A549 treated with CORT108297 at 1 μM for 4 hours (cell line): ENCODE data around the gene SPACA6. TPM values are rescaled to one million over a fixed set of nuclear protein-coding genes. Genes with fewer than 3 reads are reported as not detected.

Experiments
- total RNA-seq: library from RNA; stranded (reverse); fragments of 200-300 nt; extraction: Qiagen RNA extraction; gene quantifications from 5 replicates; pipeline ENCODE4 v1.2.3, GENCODE V29; 2022

SPACA6 gene, protein sequence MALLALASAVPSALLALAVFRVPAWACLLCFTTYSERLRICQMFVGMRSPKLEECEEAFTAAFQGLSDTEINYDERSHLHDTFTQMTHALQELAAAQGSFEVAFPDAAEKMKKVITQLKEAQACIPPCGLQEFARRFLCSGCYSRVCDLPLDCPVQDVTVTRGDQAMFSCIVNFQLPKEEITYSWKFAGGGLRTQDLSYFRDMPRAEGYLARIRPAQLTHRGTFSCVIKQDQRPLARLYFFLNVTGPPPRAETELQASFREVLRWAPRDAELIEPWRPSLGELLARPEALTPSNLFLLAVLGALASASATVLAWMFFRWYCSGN
- 12.1 to 19.1 TPM (median 15.9 TPM) in 5 replicates for total RNA-seq

DNA sequence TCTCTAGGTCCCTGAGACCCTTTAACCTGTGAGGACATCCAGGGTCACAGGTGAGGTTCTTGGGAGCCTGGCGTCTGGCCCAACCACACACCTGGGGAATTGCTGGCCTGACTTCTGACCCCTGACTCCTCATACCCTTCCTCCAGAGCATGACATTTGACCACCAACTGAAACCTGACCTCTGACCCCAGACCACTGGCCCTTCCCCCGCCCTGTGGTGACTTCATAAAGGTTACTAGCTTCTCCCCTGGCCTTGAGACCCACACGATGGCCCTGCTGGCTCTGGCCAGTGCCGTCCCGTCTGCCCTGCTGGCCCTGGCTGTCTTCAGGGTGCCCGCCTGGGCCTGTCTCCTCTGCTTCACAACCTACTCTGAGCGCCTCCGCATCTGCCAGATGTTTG, at the start of gene SPACA6:
Gene SPACA6 (plus strand): TSS at position 71 of the 400 bp plus-strand sequence. CDS start 197 bp downstream, at position 268.

DNA sequence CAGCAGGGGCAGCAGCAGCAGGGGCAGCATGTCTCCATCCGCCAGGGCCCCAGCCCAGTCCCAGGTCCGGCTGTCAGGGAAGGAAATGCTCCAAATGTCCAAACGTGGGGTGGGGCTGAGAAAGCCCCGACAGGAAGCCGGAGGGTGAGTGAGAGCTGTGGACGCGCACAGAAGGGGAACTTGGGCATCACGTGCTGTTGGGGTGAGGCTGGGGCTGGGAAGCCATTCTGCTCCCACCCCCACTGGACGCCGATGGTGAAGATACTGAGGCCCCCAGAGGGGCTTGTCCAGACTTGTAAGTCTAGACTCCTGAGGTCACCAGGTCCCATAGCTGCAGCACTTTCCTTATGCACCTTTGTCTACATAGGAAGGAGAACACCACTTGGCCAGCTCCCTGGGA, 46.4 kb upstream of the SPACA6 start, which contains the start of gene SIGLEC14:
Gene SIGLEC14 (minus strand): TSS at position 96 of the 400 bp plus-strand sequence. CDS start 66 bp downstream, at position 30.

DNA sequence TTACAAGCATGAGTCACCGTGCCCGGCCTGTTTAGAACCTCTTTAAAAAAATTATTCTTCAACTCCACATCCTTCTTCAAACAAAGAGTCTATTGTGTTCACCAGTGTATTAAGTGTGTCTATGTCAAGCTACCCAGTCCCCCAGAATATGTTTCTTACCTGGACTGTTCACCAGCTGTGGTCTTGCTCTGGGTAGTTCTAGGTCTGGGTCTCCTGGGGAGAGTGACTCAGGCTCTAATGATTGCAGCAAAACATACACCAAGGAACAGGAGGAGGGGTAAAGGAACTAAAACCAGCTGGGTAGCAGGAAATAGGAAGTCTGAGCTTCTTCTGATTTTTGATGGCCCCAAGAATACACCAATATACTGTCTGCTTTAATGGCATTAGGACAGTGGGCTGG, 58.5 kb downstream of the SPACA6 start, which contains the start of gene FPR1:
Gene FPR1 (minus strand): TSS at position 224 of the 400 bp plus-strand sequence. CDS start 4,884 bp downstream, outside the sequence.

Other genes with a start within 250 kb of the SPACA6 start
- gene SIGLEC8, start 234.9 kb upstream of the SPACA6 start, total RNA-seq = not detected in 5 replicates
- gene CEACAM18, start 214.8 kb upstream of the SPACA6 start, total RNA-seq = not detected in 5 replicates
- gene SIGLEC12, start 191.5 kb upstream of the SPACA6 start, total RNA-seq = not detected in 5 replicates
- gene SIGLEC6, start 161.7 kb upstream of the SPACA6 start, total RNA-seq = not detected in 5 replicates
- gene ZNF175, start 122.0 kb upstream of the SPACA6 start, total RNA-seq = 2.8 to 5.3 TPM (median 4.4 TPM) in 5 replicates
- 0.06 TPM in 1 of 5 replicates, not detected in the others for gene SIGLEC5, start 62.9 kb upstream of the SPACA6 start, total RNA-seq
- gene SIGLEC14, start 46.5 kb upstream of the SPACA6 start, total RNA-seq = 0.03 to 0.12 TPM (median 0.05 TPM) in 3 of 5 replicates, not detected in the others
- gene HAS1, start 30.7 kb downstream of the SPACA6 start, total RNA-seq = not detected in 5 replicates
- 0.07 to 0.31 TPM (median 0.08 TPM) in 4 of 5 replicates, not detected in the other for gene FPR1, start 58.5 kb downstream of the SPACA6 start, total RNA-seq
- not detected in 5 replicates for gene FPR2, start 67.8 kb downstream of the SPACA6 start, total RNA-seq
- not detected in 5 replicates for gene FPR3, start 101.8 kb downstream of the SPACA6 start, total RNA-seq
- gene ZNF577, start 194.6 kb downstream of the SPACA6 start, total RNA-seq = 0.03 to 0.12 TPM (median 0.08 TPM) in 4 of 5 replicates, not detected in the other
- 0.15 to 0.51 TPM (median 0.27 TPM) in 5 replicates for gene ZNF649, start 211.7 kb downstream of the SPACA6 start, total RNA-seq
- gene ZNF613, start 234.1 kb downstream of the SPACA6 start, total RNA-seq = 0.65 to 1.8 TPM (median 1.3 TPM) in 5 replicates